ENCODE results near the gene FOSL2.

DNA sequence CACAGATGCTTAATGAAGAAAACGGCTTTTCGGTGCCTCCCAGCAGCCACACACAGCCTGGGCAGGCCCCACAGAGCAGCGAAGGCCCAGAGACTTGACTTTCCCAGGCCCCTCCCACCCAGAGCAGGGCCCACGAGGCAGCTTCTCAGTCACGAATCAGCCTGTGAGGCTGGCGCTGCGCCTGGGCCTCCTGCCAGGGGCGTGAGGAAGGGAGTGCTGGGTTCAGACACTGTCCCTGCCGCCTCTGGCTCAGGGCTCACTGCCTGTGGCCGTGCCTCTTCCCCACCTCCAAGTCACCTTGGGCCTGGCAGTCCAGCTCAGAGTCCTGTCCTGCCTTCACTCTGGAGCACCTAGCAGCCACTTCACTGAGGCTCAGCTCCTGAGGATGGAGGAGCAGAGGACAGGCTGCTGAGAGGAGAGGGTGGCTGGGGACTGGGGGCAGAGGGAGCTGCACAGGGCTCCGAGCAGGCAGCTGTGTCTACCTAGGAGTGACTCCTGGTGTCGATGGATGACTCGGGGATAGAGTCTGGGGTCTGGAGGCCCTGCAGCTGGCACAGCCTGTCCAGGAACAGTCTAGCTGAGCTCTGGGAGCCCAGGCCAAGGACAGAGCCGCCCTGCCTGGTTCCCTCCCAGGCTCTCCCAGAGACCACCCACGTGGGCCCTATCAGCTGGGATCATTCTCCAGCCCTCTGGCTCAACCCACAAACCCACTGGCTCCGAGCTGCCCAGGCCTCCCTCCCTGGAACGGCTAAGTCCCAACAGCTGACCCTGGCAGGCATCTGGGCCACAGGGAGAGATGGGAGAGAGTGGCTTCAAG, 36.4 kb upstream of the FOSL2 start:
- peak; percentile 72 for TF ChIP-seq POLR2A (IDR thresholded peaks at IDR 0.05; ENCODE audit: low read length)
- no peak for TF ChIP-seq GATA1 (IDR thresholded peaks at IDR 0.05; ENCODE audit: low read depth, low read length)

Data from erythroblast (primary cell).